ENCODE measurements around the gene CIC. TPM values are rescaled to one million over a fixed set of nuclear protein-coding genes. Genes with fewer than 3 reads are reported as not detected.

Gene CIC
- total RNA-seq, 2 experiments from 2014 or later: 84.4 to 92.2 TPM

DNA sequence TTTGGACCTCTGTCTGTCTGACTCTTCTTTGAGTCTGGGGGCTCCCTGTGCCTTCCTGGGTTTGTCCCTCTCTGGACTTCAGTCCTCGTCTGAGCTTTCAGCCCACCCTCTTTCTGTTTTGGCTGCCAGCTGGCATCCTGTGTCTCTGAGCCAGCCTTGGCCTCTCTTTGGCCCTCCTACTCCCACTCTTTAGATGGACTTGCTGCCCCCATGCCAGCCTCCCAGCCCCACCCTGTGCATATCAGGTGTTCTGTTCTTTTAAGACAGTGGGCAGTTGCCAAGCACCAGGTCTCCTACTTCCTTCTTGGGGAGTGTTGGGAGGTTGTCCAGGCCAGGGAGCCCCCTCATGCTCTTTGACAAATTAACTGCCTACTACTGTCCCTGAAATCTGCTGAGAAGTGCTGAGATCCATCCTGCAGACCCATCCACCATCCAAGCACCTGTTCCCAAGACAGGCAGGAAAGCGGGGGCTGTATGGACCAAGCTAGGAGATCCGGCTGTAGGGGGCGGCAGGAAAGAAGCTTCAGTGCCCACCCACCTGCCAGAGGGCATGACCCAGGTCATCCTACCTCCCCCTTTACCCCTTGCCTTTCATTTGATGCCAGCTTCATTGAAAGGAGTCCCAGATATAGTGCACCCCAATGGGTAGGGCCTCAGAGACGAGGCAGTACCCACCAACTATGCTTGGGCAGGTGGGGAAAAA, 9.6 kb downstream of the CIC start:
- Mint-ChIP-seq H3K27ac (peak overlapping the region; percentile 97), H3K27me3 (no peaks in the 10 kb centered on the region), H3K36me3 (peaks cover 17% of the 10 kb centered on the region), H3K4me1 (peaks cover 51% of the 10 kb centered on the region), H3K4me3 (peak overlapping the region; percentile 12), H3K9me3 (no peaks in the 10 kb centered on the region)
- POLR2A ChIA-PET: interaction anchor here (0.7 to 7.1 kb wide), 6 partner anchors 9 to 146 kb away, joined by 3 to 73 read pairs (median 8); partner anchors contain the start of genes CIC and GSK3A
- ATAC-seq (ENCODE audit: low read depth): no peak
- no peak for DNase-seq

GRCh38 chr19:42279155-42279901, 10.3 kb downstream of the CIC start:
- no peaks in the 10 kb centered on the region for H3K27me3 Mint-ChIP-seq
- H3K9me3 Mint-ChIP-seq: no peaks in the 10 kb centered on the region
- POLR2A ChIA-PET: interaction anchor here (0.6 to 7.1 kb wide), 12 partner anchors 9 to 147 kb away, joined by 3 to 73 read pairs (median 4); partner anchors contain the start of genes CIC, GSK3A and ZNF526
- H3K36me3 Mint-ChIP-seq: peaks cover 17% of the 10 kb centered on the region
- H3K4me1 Mint-ChIP-seq: peaks cover 51% of the 10 kb centered on the region
- H3K4me3 Mint-ChIP-seq: peak overlapping the region; percentile 97
- ATAC-seq (ENCODE audit: low read depth) (no peak), DNase-seq (no peak)
- H3K27ac Mint-ChIP-seq: peak overlapping the region; percentile 97

- Mint-ChIP-seq H3K4me3 (peak overlapping the region; percentile 97), H3K36me3 (peaks cover 8% of the 10 kb centered on the region), H3K27ac (peak overlapping the region; percentile 97), H3K9me3 (no peaks in the 10 kb centered on the region), H3K27me3 (no peaks in the 10 kb centered on the region), H3K4me1 (peaks cover 49% of the 10 kb centered on the region)
- peak; percentile 50 for ATAC-seq (ENCODE audit: low read depth)
- POLR2A ChIA-PET: interaction anchor here (0.6 to 7.1 kb wide), 13 partner anchors 10 to 147 kb away, joined by 3 to 73 read pairs (median 3); partner anchors contain the start of genes CIC, GSK3A and ZNF526
- DNase-seq: peak; percentile 91
Measured at GRCh38 chr19:42279902-42280814, 11.1 kb downstream of the CIC start.

DNA sequence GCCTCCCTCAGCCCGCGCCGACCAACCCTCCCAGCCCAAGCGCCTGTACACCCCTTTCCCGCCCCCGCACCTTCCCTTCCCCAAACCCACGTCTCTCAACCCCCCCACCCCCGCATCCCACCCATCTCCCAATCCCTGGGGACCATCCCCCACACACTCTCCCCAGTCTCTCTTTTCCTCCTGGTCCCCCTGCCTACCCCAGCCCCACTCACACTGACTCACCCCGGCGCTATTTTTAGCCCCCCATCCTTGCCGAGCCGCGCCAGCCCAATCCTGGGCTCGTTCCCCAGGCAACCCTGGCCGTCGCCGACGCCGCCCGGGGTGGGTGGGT, 11.7 kb downstream of the CIC start:
- POLR2A ChIA-PET: interaction anchor here (0.6 to 7.1 kb wide), 5 partner anchors 13 to 147 kb away, joined by 3 to 73 read pairs (median 4); partner anchors contain the start of gene GSK3A
- Mint-ChIP-seq H3K4me1 (peaks cover 51% of the 10 kb centered on the region), H3K4me3 (no peak overlapping the region), H3K27me3 (no peaks in the 10 kb centered on the region), H3K27ac (no peak overlapping the region), H3K36me3 (peaks cover 6% of the 10 kb centered on the region), H3K9me3 (no peaks in the 10 kb centered on the region)
- no peak for DNase-seq
- ATAC-seq (ENCODE audit: low read depth): no peak

DNA sequence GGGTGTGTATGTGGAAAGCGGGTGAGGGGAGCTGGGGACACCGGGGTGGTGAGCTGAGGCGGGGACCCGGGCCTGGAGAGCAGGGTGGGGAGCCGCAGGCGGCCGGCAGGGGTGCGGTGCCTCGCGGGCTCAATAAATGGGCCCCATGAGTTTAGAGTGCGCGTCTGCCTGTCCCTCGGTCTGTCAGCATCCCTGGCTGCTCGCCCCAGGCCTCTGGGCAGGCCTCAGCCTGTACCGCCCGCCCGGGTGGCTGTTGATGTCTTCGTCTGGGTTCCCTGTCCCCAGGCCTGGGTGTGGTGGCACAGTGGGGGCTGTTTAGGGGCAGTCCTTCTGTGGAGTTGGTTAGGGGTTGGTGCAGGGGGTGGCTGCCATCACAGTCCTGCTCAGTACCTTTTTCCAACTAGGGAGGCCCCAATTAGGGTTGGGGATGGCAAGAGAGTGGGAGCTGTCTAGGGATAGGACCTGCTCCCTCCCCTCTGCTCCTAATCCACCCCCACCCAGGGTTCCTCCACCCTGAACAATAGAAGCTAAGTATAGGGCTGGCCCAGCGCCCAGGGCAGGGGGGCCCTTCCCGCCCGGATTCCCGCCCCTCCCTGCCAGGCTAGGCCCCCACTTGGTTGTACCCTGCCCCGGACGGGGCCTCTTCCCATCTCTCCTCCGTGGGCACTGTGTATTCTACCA, 12.2 kb downstream of the CIC start:
- no peak for ATAC-seq (ENCODE audit: low read depth)
- peak; percentile 62 for DNase-seq
- H3K27ac Mint-ChIP-seq: no peak overlapping the region
- peaks cover 6% of the 10 kb centered on the region for H3K36me3 Mint-ChIP-seq
- no peaks in the 10 kb centered on the region for H3K27me3 Mint-ChIP-seq
- H3K9me3 Mint-ChIP-seq: no peaks in the 10 kb centered on the region
- H3K4me3 Mint-ChIP-seq: no peak overlapping the region
- POLR2A ChIA-PET: interaction anchor here (0.6 to 7.1 kb wide), 4 partner anchors 11 to 322 kb away, joined by 3 to 73 read pairs (median 9); partner anchors contain the start of genes GSK3A and RABAC1
- peaks cover 51% of the 10 kb centered on the region for H3K4me1 Mint-ChIP-seq

- Mint-ChIP-seq H3K9me3 (no peaks in the 10 kb centered on the region), H3K27me3 (no peaks in the 10 kb centered on the region), H3K36me3 (peaks cover 5% of the 10 kb centered on the region), H3K4me3 (no peak overlapping the region), H3K27ac (no peak overlapping the region), H3K4me1 (peaks cover 45% of the 10 kb centered on the region)
- DNase-seq (no peak), ATAC-seq (ENCODE audit: low read depth) (no peak)
- POLR2A ChIA-PET: interaction anchor here (0.6 to 7.1 kb wide), 8 partner anchors 12 to 323 kb away, joined by 3 to 73 read pairs (median 6); partner anchors contain the start of genes GSK3A and RABAC1
Measured at GRCh38 chr19:42281827-42282762, 13.0 kb downstream of the CIC start.

DNA sequence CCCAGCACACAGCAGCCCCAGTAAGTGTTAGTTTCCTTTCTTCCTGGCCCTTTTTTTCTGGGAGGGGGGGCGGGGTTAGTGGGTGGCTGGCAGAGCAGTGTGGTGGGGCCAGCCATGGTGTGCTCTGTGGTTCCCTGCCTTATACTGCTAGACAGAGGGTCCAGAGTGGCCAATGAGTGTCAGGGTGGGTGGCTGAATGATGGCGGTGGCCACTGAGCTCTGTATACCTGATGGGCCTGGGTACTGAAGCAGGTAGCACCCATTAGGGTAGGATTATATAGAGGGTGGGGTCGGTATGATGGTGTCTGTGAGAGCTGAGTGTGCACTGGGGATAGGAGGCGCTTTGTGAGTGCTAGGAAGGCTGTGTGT, 13.8 kb downstream of the CIC start:
- DNase-seq (no peak), ATAC-seq (ENCODE audit: low read depth) (no peak)
- peaks cover 5% of the 10 kb centered on the region for H3K36me3 Mint-ChIP-seq
- no peak overlapping the region for H3K4me3 Mint-ChIP-seq
- no peaks in the 10 kb centered on the region for H3K27me3 Mint-ChIP-seq
- no peaks in the 10 kb centered on the region for H3K9me3 Mint-ChIP-seq
- H3K4me1 Mint-ChIP-seq: peaks cover 43% of the 10 kb centered on the region
- POLR2A ChIA-PET: interaction anchor here (0.7 to 7.1 kb wide), 6 partner anchors 12 to 160 kb away, joined by 3 to 73 read pairs (median 6); partner anchors contain the start of gene GSK3A
- no peak overlapping the region for H3K27ac Mint-ChIP-seq

DNA sequence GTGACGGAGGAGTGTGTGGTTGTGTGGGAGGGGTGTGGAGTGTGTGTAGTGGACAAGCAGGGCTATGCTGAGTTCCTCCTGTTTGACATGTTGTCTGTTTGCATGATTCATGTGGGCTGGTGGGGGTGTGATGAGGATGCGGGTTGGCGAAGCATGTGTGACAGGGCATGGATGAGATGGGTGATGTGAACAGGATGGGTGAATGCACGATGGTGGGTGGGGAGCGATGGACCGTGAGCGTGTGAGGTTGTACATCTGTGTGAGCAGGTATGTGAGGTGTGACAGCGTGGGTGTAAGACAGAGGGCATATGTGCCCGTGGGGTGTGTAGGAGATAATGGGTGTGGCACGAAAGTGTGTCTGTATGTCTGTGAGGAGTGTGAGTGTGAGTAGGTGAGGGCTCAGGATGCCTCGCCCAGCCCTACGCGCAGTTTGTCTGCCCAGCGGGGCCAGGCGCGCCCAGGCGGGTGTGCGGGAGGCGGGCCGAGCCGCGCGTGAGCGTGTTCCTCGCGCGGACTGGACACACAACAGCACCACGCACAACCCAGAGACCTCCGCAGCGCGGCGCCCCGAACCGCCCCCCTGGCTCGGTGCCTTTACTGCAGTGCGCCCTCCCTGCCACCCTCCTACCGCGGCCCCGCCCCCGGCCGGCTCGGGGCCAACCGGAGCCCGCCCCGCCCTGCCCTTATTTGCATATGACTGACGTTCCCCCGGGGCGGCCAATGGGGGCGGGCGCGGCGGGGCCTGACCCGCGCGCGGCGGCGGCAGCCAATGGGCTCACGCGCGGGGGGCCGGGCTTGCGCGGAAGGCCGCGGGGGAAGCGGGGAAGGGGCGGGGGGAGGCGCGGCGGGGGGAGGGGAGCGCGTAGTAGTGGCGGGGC, 14.4 kb downstream of the CIC start:
- ATAC-seq (ENCODE audit: low read depth) (peak; percentile 66), DNase-seq (peak; percentile 97)
- POLR2A ChIA-PET: interaction anchor here (0.7 to 1.7 kb wide), 5 partner anchors 13 to 156 kb away, joined by 3 to 8 read pairs (median 5); no protein-coding TSS in a partner anchor
- no peak overlapping the region for H3K4me3 Mint-ChIP-seq
- H3K4me1 Mint-ChIP-seq: peaks cover 40% of the 10 kb centered on the region
- H3K9me3 Mint-ChIP-seq: no peaks in the 10 kb centered on the region
- no peaks in the 10 kb centered on the region for H3K27me3 Mint-ChIP-seq
- peaks cover 5% of the 10 kb centered on the region for H3K36me3 Mint-ChIP-seq
- no peak overlapping the region for H3K27ac Mint-ChIP-seq

DNA sequence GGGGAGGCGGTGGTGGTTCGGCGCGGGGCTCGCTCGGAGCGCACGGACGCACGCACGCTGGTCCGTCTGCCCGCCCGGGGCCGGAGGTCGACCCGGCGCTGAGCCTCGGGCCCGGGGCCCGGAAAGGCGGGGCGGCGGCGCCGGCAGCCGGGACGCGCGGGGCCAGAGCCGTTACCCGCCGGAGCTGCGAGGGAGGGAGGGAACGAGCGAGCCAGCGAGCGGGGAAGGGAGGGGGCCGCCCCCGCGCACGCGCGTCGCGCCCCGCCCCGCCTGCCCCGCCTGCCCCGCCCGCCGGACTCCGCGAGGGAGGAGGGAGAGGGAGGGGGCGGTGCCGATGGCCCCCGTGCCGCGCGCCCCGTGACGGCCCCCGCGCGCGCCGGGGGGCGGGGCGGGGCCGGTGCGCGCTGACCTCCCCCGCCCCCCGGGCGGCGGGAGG, 15.0 kb downstream of the CIC start:
- DNase-seq: peak; percentile 92
- no peaks in the 10 kb centered on the region for H3K9me3 Mint-ChIP-seq

DNA sequence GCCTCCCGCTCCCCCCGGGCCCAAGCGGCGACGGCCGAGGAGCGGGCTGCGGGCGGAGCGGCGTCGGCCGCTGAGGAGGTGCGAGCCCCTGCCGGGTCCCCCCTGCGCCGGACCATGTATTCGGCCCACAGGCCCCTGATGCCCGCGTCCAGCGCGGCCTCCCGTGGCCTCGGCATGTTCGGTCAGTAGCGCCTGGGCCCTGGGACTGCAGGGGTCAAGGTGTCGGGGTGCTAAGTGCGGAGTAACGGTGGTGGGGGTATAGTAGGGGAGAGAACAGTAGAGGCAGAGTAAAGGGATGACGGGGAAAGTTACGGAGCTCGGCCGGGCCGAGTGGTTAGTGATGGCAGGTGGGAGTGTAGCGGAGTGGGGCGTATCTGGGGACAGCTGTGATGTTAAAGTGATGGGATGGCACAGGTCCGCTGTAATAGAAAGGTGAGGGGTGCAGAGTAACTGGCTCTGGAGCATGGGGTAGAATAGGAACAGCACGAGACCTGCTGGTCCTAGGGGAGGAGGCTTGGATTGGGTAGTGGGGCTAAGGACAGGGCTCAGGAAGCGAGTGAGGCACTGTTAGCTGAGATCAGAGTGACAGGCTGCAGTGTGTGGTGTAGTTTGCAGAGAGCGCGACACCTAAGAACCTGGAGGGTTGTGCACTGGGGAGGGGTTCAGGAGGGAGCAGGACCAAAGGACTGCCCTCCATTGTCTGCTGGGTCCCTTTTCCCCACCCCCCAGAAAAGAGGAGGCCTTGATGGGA, 15.7 kb downstream of the CIC start:
- ATAC-seq (ENCODE audit: low read depth): no peak
- no peak for DNase-seq
- H3K27me3 Mint-ChIP-seq: no peaks in the 10 kb centered on the region

More for the DNA sequence above, 15.0 kb downstream of the CIC start:
- POLR2A ChIA-PET: interaction anchor here (1.1 to 1.5 kb wide), 7 partner anchors 11 to 85 kb away, joined by 3 to 12 read pairs (median 5); partner anchors contain the start of genes PAFAH1B3 and PRR19
- Mint-ChIP-seq H3K27me3 (no peaks in the 10 kb centered on the region), H3K36me3 (peaks cover 5% of the 10 kb centered on the region), H3K4me1 (peaks cover 35% of the 10 kb centered on the region), H3K27ac (no peak overlapping the region), H3K4me3 (no peak overlapping the region)
- ATAC-seq (ENCODE audit: low read depth): peak; percentile 31

More for the DNA sequence above, 15.7 kb downstream of the CIC start:
- H3K27ac Mint-ChIP-seq: peak overlapping the region; percentile 86
- H3K9me3 Mint-ChIP-seq: no peaks in the 10 kb centered on the region
- peaks cover 5% of the 10 kb centered on the region for H3K36me3 Mint-ChIP-seq
- peak overlapping the region; percentile 89 for H3K4me3 Mint-ChIP-seq
- POLR2A ChIA-PET: interaction anchor here (1.1 to 1.5 kb wide), 7 partner anchors 10 to 86 kb away, joined by 3 to 12 read pairs (median 5); partner anchors contain the start of genes PAFAH1B3 and PRR19
- peaks cover 29% of the 10 kb centered on the region for H3K4me1 Mint-ChIP-seq

Data from activated naive CD8-positive, alpha-beta T cell treated with anti-CD3 and anti-CD28 coated beads, Interleukin-2, amount 10 ng/mL, durations not matched to agents 7 days and 5 days (primary cell).